SU-DHL-6 (cell line): ENCODE measurements around the gene GALNT14.

Source experiments
- CTCF ChIP-seq: fragments of 200-600 bp; sonication (generic); IDR thresholded peaks from one replicate; pipeline ENCODE4 v1.5.1; 2017; ENCODE audit warnings: antibody characterized with exemption, mild to moderate bottlenecking, low read length, moderate library complexity; ENCODE audit not compliant: insufficient read depth, poor library complexity, severe bottlenecking
- EZH2phosphoT487 ChIP-seq: fragments of 200-600 bp; sonication (generic), shearing (Covaris generic); conservative IDR thresholded peaks from 2 replicates; pipeline ENCODE4 v1.6.1; 2018; ENCODE audit warnings: mild to moderate bottlenecking, antibody characterized with exemption, low read length, moderate library complexity, mixed read lengths

- TF ChIP-seq CTCF (no peak), EZH2phosphoT487 (no peak)
Measured at GRCh38 chr2:30957591-30957990, 180.6 kb downstream of the GALNT14 start.
